NCI-H2196 (cell line): Measurements from ENCODE around the gene CDH16.
A peak's percentile ranks its signal among the peaks of the same experiment; 100 is the strongest.
"Not testable (repeated sequence)": the region's sequence is repeated elsewhere in the genome, so short reads cannot be mapped to it uniquely, and the experiment has no call there.

Experiments used
- DNase-seq: peaks from one replicate; lab custom pipeline; 2025; ENCODE audit not compliant: unreplicated experiment; lab: John Stamatoyannopoulos, UW

The CDH16 gene

DNA sequence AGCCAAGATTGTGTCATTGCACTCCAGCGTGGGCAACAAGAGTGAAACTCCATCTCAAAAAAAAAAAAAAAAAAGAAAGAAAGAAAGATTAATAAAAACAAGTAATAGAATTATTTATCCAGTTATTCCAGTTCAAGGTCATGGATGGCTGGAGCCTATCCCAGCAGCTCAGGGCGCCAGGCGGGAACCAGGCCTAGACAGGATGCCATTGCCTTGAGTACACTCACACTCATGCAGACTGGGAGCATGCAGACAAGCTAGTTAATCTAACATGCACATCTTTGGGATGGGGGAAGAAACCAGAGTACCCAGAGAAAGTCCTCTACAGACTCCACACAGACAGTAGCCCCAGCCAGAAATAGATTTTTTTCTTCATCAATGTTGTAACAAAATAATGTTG, 20.5 kb downstream of the CDH16 start:
- no peak for DNase-seq

DNA sequence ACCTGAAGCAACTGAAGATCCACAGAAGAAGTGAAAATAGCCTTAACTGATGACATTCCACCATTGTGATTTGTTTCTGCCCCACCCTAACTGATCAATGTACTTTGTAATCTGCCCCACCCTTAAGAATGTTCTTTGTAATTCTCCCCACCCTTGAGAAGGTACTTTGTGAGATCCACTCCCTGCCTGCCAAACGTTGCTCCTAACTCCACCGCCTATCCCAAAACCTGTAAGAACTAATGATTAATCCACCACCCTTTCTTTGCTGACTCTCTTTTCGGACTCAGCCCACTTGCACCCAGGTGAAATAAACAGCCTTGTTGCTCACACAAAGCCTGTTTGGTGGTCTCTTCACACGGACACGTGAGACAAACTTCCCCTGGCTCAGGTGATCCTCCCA, 22.0 kb downstream of the CDH16 start:
- not testable (repeated sequence) for DNase-seq

DNA sequence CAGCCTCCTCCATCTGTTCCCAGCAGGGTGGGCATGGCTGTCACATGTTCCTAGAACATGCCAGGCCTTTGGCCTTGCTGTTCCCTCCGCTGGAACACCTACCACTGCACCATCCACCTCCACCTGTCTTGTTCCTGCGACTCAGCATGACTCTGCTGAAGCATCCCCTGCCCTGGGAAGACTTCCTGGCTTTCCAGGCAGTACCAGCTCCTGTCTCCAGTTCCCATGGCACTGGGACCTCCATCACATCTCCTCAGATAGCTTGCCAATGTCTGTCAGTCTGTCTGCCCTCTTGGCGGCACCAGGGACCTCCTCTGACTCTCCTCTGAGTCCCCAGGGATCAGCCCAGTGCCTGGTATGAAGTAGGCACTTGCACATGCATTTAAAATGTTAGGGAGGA, 22.7 kb downstream of the CDH16 start:
- DNase-seq = no peak

DNA sequence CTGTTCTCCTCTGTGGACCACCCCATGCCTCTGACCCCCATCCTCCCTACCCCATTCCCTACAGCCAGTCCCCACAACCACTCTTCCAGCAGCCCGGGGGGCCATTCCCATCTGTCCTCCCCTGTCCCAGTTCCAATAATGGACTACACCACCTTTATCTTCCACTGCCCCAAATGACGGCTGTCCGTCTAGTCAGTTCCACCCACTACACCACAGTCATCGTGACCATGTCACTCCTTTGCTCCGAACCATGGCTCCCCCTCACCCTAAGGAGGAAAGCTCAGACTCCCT, 23.1 kb downstream of the CDH16 start:
- no peak for DNase-seq

DNA sequence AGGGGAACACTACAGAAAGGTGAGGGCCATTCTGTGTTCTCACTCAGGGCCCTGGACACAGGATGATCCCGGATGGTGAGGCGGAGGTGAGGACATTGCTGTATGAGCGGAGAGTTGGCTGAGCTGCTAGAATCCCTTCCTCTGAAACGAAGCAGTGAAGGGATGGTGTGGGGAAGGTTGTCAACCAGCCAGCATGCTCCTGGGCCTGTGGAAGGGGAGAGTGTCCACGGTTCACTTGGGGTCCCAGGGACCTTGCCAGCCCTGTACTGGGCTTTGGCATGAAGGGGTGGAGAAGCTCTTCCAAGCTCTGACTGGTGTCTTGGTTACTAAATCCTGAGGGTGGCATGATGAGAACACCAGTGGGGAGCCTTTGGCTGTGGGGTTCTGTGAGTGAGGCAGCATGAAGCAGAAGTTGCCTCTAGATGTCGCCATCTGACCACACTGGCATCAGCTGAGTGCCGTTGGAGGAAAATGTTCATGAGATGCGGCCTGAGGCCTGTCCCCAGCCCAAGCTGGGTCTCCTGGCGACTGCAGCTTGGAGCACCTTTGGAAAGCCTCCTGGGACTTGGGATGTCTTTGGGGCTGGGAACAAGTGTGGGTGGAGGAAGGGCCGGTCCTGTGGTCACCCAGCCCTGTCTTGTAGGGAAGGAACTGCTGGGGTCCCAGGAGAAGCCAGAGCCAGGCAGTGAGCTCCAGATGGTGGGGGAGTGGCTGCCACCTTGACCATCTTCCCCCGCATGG, 23.6 kb downstream of the CDH16 start:
- DNase-seq = peak; percentile 62

DNA sequence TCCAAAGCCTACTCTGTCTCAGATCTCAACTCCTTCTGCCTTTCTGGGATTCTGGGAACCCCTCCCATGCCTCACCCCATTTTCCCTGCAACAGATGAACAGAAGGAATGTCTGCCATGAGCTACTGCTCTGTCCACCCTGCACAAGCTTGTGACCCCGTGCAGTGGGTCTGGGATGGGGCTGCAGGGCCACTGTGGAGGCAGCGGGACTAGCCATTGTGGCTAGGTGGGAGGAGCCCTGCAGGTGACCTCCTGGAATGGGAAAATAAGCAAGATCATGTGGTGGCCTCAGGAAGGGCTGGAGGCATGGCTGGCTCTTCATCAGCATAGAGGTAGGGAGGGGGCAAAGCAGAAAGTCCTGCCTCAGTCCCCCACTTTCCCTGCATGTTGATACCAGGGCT, 24.6 kb downstream of the CDH16 start:
- no peak for DNase-seq

DNA sequence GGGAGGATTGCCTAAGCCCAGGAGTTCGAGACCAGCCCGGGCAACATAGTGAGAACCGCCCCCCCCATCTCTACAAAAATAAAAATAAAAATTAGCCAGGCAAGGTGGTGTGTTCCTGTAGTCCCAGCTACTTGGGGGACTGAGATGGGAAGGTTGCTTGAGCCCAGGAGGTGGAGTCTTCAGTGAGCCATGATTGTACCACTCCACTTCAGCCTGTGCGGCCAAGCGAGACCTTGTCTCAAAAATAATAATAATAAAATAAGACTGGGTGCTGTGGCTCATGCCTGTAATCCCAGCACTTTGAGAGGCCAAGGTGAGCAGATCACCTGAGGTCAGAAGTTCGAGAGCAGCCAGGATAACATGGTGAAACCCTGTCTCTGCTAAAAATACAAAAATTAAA, 26.9 kb downstream of the CDH16 start:
- no peak for DNase-seq

DNA sequence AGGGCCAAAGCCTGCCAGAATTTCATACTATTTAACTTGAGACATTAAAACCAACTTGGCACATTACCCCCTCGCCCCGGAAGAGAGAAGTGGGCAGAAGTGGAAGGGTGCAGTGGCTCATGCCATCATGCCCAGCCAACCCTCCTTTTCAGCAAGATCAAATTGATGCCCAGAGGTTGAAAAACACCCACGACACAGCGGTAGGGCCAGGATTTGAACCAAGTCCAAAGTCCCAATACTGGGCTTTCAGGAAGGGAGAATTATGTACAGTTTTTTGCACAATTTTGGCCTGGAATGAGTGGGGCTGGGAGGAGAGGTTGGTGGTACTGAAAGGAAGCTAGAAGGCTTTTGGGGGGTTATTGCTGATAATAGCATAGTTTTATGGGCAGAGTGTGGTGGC, 27.3 kb downstream of the CDH16 start:
- no peak for DNase-seq

DNA sequence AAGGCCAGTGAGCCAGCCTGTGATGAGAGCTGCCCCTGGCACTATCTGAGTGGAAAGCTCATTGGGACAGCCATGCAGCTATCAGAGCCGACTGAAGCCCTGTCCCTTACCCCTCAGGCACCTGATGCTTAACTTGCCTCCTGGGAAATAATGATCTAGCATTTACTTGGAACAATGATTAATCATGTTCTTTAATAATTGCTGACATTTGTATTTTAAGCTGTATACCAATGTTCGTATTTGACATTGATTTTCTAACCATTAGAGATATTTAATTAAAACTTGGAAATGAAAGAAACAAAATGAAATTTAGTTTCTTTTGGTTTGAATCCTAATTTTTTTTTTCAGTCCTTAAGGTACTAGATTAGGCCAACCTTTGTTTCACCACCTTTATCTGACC, 27.9 kb downstream of the CDH16 start:
- DNase-seq = no peak

DNA sequence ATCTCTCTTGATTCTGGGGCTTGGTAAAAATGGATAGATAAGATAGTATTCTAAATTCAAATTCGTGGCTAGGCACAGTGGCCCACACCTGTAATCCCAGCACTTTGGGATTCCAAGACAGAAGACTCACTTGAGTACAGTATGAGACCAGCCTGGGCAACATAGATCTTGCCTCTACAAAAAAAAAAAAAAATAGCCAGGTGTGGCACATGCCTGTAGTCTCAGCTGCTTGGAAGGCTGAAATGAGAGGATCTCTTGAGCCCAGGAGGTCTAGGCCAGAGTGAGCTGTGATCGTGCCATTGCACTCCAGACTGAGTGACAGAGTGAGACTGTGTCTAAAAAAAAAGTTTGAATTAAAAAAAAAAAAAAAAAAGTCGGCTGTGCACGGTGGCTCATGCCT, 29.1 kb downstream of the CDH16 start:
- DNase-seq = no peak

DNA sequence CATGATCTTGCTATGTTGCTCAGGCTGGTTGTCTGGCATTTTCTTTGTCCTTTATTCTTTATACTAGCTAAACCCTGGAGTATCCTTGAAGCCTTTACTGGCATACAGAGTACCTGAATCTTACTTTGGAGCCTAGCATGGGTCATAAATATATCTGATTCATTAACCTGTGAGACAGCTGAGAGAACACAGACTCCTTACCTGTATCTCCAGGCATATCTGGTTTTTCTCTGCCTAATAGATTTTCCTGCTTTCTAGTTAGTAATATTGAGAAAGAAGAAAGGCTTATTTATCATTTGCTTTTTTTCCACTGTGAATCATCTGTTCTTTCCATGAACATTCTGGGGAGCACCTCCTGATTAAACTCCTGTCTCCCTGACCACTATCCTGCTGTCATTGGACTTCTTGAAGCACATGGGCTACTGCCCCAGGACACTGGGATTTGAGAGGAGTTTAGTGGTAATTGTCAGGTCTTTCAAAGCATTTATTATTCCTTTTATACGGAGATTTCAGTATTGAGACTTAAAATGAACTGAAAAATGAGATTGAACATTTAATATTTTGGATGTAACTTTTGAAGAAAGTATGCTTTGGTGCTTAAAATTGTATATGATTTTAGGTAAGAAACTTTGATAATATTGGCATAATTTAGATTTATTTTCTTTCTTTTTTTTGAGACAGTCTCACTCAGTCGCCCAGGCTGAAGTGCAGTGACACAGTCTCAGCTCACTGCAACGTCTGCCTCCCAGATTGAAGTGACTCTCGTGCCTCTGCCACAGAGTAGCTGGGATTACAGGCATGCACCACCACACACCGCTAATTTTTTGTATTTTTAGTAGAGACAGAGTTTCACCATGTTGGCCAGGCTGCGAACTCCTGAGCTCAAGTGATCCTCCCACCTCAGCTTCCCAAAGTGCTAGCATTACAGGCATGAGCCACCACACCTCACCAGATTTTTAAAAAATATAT, 29.8 kb downstream of the CDH16 start:
- no peak for DNase-seq

DNA sequence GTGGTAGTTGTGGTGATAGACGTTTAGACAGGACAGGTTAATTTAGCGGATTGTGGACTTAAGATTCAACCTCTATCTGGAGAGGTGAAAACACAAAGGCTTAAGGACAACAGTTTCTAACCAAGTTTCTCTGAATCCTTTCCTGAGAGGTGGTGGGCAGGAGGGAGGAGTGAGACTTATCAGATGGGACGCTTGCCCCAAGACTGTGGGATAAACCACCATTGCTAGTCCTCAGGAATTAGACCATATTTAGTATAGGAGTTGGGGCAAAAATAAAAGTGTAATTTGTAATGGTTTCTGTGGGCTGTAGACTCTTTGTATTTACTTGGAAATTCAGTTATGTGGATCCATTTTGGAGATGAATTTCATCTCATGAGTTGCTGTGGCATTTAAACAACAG, 31.8 kb downstream of the CDH16 start:
- DNase-seq = no peak

DNA sequence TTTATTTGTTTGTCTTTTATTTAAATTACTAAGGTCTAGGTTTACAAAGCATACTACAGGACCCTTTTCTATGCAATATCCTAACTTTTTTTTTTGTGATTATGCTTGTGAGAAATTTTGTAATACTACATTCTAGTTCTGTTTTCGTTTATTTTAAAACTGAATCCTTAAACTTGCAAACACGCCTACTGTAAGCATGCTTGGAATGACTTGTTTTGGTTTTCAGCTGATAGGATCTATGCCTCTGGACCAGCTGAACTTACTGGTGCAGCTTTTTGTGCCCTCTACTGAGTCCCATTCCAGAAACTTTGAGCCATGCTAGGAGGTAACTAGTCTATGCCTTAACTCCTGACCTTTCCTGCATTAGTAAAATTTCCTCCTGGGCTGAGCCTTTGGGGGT, 32.4 kb downstream of the CDH16 start:
- no peak for DNase-seq

DNA sequence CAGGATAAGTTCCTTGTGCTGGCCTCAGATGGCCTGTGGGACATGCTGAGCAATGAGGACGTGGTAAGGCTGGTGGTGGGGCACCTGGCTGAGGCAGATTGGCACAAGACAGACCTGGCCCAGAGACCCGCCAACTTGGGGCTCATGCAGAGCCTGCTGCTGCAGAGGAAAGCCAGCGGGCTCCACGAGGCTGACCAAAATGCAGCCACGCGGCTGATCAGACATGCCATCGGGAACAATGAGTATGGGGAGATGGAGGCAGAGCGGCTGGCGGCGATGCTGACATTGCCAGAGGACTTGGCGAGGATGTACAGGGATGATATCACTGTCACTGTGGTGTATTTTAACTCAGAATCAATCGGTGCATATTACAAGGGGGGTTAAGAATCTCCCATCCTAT, 33.2 kb downstream of the CDH16 start:
- DNase-seq = no peak

DNA sequence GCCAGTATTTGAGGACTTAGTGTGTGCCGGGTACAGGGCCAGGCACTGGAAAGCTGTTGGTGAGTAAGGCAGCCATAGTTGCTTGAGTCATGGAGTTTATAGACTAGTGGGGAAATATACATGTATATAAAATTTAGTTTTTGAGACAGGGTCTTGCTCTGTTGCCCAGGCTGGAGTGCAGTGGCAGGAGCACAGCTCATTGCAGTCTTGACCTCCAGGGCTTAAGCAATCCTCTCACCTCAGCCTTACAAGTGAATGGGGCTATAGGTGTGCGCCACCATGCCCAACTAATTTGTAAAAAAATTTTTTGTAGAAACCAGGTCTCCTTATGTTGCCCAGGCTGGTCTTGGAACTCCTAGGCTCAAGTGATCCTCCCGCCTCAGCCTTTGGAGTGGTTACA, 36.0 kb downstream of the CDH16 start:
- no peak for DNase-seq

DNA sequence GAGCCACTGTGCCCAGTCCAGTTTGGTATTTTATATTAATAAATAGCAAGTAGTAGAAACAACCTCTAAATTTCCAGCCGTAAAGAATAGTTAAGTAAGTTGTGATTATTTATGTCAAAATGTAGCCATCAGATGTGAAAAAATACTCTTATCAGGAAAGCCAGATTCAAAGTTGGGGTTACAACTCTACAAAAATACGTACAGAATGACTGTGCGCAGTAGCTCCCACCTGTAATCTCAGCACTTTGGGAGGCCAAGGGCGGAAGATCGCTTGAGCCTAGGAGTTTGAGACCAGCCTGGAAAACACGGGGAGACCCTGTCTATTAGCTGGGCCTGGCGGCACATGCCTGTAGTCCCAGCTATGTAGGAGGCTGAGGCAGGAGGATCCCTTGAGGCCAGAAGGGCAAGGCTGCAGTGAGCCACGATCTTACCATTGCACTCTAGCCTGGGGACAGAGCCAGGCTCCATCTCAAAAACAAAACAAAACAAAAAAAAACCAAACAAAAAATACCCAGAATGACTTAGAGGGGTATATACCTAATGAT, 36.6 kb downstream of the CDH16 start:
- DNase-seq = no peak

DNA sequence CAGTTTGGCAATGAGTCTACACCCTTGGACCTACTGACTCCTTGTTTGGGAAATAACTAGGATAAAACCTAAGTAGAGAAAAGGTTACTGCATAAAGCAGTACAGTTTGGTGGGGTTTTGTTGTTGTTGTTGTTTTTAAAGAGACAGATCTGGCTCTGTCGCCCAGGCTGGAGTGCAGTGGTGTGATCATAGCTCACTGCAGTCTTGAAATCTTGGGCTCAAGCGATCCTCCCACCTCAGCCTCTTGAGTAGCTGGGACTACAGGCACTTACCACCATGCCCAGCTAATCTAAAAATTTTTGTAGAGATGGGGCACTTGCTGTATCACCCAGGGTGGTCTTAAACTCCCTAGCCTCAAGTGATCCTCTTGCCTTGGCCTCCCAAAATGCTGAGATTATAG, 37.1 kb downstream of the CDH16 start:
- DNase-seq = no peak

DNA sequence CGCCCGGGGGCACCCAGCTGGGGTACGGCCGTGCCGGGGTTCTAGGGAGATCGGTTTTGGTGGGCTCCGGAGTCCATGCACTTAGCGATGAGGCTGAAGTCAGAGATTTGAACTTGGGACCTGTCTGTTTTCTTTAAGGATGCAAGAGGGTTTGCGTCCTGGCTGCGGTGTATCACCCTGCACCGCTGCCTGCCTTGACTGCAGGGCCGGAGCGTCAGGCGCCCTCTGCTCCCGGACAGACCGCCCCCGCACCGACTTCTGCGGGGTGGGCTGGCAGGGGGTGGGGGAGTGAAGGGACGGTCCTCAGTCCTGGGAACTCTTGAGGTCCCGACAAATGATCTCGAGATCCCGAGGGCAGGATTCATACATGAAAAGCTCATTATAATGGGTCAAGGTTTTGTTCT, 37.7 kb downstream of the CDH16 start:
- no peak for DNase-seq

DNA sequence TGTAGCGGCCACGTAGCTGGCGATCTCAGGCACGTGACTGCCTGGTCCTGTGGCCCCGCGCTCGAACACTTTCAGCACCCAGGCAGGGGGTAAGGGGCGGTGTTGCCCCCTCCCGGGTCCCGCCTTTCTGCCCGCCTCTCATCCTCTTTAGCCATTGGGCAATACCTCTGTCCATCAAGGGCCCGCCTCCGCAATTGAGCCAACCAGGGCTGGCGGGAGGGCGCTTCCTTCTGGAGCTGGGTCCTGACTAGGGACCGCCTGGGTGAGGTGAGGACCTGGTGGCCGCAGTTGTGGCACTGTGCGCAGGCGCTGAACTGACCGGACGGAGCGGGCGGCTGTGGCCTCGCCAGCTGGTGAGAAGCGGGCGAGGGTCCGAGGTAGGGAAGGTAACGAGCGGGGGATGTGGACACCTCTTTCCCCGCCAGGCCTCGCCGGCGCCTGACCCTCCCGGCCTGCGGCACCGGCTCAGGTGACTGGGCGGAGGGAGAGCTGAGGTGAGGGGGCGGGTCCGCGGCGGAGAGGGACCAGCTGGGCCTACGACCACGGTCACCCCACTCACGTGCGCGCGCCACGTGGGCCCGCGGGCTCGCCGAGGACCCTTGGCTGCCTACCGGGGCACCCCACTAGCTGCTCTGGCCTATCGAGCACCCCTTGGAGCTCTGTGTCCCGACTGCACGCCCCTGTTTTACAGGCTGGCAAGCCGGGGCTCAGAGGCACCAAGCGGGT, 38.2 kb downstream of the CDH16 start, which contains the start of gene PDP2:
Gene PDP2, plus strand, starts transcription at position 228 of the 726 bp plus-strand sequence. CDS start 3,770 bp downstream, outside the sequence.
- peak; percentile 83 for DNase-seq

DNA sequence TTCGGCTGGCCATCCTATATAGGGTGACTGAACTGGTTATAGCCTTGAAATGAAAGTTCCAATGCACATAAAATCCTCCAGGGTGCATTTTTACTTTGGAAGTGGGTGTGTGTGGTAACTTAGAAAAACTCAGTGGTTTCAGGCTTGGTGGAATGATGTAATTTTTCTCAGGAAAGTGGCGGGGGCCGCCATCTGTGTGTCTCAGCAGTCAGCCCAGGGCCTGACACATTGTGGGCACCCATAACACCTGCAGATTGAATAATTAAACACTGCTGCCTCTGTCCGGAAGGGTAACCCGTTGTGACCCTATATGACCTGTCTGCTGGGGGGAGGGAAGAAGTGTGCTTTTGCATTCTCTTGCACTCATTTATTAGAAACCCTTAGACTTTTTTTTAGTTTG, 40.6 kb downstream of the CDH16 start:
- DNase-seq = no peak

DNA sequence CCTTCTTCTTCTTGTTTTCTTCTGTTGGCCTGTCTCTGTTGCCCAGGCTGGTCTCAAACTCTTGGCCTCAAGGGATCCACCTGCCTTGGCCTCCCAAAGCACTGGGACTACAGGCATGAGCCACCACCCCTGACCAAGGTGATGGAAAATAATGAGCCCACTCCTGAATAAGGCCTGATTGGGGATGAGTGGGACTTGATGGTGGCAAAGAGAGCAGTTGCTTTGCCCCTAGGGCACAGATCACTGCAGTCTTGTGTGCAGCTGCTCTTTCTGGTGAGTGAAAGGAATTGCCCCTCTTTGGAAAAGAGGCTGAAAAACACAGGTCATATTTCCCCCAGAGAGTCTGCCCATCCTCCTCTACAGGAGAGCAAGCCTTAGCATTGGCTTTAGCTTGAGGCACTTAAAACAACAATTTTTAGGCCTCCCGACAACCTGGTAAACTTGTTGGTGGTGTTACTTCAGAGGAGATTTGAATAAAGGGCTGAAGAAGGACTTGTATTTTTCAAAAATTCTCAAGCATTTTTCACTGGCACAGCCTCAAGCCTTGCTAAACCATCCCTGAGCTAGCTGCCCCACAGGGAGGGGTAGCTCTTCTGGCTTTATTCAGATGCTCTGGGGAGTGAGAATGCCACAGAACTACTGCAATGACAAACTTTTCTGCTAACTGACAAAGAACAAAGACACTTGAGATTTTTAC, 44.5 kb downstream of the CDH16 start:
- no peak for DNase-seq
